ENCODE results near the gene MMP14. TPM values are rescaled to one million over a fixed set of nuclear protein-coding genes. Genes with fewer than 3 reads are reported as not detected.

Gene MMP14
- total RNA-seq, 4 donors from 2014 or later = 108 to 208 (median 166) TPM

GRCh38 chr14:22842211-22843122 is 6.1 kb downstream of the MMP14 start:
- ATAC-seq (ENCODE audit: low FRiP score) (no peak), DNase-seq (ENCODE audit: low spot score) (no peak)
- no peak for TF ChIP-seq CTCF (IDR thresholded peaks at IDR 0.05)

DNA sequence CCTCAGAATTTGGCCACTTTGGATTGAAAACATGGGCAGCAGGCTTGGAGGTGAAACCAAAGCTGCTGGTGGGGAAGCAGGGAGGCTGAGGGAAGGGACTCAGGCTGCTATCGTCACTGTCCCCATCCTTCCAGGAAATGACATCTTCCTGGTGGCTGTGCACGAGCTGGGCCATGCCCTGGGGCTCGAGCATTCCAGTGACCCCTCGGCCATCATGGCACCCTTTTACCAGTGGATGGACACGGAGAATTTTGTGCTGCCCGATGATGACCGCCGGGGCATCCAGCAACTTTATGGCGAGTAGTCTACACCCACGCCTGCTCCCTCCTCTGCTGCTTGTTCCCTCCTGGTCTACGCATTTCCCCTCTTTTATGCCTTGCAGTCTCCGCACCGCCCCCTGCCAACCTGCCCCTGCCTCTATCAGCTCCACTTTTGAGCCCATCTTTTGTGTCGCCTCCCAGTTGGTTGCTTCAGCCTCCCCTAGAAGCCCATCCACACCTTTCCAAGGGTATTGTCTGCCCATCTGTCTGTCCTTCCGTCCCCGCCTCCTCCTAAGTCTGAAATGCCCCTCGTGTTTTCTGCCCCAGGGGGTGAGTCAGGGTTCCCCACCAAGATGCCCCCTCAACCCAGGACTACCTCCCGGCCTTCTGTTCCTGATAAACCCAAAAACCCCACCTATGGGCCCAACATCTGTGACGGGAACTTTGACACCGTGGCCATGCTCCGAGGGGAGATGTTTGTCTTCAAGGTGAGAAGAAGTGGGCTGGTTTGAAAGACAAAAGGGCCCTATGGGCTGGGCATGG is 6.9 kb downstream of the MMP14 start:
- ATAC-seq (ENCODE audit: low FRiP score) (no peak), DNase-seq (ENCODE audit: low spot score) (no peak)
- TF ChIP-seq CTCF (IDR thresholded peaks at IDR 0.05) = no peak

DNA sequence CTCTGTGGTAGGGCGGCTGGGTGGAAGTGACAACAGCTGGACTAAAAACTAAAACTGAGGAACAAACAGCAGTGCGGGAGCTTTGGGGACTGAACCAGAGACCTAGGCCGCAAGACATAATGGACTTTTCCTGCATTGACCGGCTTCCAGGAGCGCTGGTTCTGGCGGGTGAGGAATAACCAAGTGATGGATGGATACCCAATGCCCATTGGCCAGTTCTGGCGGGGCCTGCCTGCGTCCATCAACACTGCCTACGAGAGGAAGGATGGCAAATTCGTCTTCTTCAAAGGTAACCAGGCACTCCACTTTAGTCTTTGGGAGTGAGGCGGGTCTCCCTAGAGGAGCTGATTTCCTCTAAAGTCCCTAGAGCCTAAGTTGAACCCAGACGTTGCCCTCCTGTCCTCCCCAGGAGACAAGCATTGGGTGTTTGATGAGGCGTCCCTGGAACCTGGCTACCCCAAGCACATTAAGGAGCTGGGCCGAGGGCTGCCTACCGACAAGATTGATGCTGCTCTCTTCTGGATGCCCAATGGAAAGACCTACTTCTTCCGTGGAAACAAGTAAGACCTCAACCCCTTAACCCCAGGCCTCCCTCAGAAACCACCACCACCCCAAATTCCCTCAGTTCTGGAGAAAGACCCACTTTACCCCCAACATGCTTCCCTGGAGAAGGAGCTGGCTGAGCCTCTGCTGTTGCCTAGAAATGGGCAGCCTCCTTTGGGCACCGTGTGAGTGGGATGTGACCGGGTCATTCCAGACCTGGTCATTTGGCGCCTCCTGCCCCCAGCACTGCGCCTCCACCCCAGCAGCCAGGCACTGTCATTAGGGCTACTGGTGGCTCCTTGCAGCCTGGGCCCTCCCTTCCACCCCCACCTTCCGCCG is 8.1 kb downstream of the MMP14 start:
- DNase-seq (ENCODE audit: low spot score) = no peak
- ATAC-seq (ENCODE audit: low FRiP score) = no peak
- TF ChIP-seq CTCF (IDR thresholded peaks at IDR 0.05) = no peak

DNA sequence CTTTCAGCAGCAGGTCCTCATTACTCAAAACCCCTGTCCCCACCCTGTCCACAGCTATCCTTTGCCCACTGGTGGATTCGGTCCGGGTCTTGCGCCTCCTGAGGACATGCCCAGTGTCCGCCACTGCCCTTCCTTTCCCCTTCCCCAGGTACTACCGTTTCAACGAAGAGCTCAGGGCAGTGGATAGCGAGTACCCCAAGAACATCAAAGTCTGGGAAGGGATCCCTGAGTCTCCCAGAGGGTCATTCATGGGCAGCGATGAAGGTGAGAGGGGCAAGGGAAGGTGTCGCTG is 8.7 kb downstream of the MMP14 start:
- DNase-seq (ENCODE audit: low spot score) (no peak), ATAC-seq (ENCODE audit: low FRiP score) (no peak)
- no peak for TF ChIP-seq CTCF (IDR thresholded peaks at IDR 0.05)

DNA sequence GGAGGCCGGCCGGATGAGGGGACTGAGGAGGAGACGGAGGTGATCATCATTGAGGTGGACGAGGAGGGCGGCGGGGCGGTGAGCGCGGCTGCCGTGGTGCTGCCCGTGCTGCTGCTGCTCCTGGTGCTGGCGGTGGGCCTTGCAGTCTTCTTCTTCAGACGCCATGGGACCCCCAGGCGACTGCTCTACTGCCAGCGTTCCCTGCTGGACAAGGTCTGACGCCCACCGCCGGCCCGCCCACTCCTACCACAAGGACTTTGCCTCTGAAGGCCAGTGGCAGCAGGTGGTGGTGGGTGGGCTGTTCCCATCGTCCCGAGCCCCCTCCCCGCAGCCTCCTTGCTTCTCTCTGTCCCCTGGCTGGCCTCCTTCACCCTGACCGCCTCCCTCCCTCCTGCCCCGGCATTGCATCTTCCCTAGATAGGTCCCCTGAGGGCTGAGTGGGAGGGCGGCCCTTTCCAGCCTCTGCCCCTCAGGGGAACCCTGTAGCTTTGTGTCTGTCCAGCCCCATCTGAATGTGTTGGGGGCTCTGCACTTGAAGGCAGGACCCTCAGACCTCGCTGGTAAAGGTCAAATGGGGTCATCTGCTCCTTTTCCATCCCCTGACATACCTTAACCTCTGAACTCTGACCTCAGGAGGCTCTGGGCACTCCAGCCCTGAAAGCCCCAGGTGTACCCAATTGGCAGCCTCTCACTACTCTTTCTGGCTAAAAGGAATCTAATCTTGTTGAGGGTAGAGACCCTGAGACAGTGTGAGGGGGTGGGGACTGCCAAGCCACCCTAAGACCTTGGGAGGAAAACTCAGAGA is 9.6 kb downstream of the MMP14 start:
- TF ChIP-seq CTCF (IDR thresholded peaks at IDR 0.05) = no peak
- ATAC-seq (ENCODE audit: low FRiP score) = no peak

DNA sequence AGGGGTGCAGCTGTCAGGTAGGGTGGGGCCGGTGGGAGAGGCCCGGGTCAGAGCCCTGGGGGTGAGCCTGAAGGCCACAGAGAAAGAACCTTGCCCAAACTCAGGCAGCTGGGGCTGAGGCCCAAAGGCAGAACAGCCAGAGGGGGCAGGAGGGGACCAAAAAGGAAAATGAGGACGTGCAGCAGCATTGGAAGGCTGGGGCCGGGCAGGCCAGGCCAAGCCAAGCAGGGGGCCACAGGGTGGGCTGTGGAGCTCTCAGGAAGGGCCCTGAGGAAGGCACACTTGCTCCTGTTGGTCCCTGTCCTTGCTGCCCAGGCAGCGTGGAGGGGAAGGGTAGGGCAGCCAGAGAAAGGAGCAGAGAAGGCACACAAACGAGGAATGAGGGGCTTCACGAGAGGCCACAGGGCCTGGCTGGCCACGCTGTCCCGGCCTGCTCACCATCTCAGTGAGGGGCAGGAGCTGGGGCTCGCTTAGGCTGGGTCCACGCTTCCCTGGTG is 10.5 kb downstream of the MMP14 start:
- TF ChIP-seq CTCF (IDR thresholded peaks at IDR 0.05) = no peak
- ATAC-seq (ENCODE audit: low FRiP score) (no peak), DNase-seq (ENCODE audit: low spot score) (no peak)

More for the DNA sequence above, 9.6 kb downstream of the MMP14 start:
- no peak for DNase-seq (ENCODE audit: low spot score)

Data from omental fat pad (tissue), 4 donors.